ENCODE measurements around the gene BTN2A1. TPM values are rescaled to one million over a fixed set of nuclear protein-coding genes. Genes with fewer than 3 reads are reported as not detected.

BTN2A1 gene
- total RNA-seq, 2 donors from 2014 or later: 17.8 to 27.8 TPM

DNA sequence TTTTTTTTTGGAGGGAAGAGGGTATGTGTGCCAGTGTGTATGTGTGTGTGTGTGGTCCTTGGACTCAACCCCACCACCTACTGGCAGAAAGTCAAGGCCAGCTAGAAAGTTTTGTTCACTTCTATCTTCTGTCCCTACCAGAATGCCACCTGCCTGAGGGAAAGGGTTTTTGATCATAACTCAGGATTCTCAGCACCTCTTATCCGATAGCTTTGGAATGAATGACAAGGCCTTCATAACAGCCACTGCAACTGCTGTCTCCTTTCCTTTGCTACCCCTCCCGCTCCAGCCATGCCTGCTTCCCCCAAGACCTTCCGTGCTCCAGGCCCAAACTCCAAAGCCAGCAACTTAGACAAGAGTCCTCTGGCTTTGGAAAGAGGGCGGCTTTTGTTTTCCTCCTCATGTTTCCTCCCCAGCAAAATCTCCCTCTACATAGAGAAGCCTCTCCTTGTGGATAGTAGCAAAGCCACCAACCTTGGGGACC is 37.0 kb upstream of the BTN2A1 start:
- TF ChIP-seq, protein P1, sequence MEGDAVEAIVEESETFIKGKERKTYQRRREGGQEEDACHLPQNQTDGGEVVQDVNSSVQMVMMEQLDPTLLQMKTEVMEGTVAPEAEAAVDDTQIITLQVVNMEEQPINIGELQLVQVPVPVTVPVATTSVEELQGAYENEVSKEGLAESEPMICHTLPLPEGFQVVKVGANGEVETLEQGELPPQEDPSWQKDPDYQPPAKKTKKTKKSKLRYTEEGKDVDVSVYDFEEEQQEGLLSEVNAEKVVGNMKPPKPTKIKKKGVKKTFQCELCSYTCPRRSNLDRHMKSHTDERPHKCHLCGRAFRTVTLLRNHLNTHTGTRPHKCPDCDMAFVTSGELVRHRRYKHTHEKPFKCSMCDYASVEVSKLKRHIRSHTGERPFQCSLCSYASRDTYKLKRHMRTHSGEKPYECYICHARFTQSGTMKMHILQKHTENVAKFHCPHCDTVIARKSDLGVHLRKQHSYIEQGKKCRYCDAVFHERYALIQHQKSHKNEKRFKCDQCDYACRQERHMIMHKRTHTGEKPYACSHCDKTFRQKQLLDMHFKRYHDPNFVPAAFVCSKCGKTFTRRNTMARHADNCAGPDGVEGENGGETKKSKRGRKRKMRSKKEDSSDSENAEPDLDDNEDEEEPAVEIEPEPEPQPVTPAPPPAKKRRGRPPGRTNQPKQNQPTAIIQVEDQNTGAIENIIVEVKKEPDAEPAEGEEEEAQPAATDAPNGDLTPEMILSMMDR (IDR thresholded peaks at IDR 0.05): peak; percentile 11
- Histone ChIP-seq H3K27ac (peak overlapping the region; percentile 70), H3K9ac (ENCODE audit: low read depth in 2 of 2, low read length in 2 of 2) (peak overlapping the region; percentile 41 to 87), H3K4me1 (peaks cover 4% of the 10 kb centered on the region), H3K4me3 (peak overlapping the region; percentile 51), H3K9me3 (no peaks in the 10 kb centered on the region), H3K36me3 (no peaks in the 10 kb centered on the region), H3K27me3 (no peaks in the 10 kb centered on the region)
- intact Hi-C loops (cut with DNase I): no loop called here
- peak; percentile 49 for DNase-seq

DNA sequence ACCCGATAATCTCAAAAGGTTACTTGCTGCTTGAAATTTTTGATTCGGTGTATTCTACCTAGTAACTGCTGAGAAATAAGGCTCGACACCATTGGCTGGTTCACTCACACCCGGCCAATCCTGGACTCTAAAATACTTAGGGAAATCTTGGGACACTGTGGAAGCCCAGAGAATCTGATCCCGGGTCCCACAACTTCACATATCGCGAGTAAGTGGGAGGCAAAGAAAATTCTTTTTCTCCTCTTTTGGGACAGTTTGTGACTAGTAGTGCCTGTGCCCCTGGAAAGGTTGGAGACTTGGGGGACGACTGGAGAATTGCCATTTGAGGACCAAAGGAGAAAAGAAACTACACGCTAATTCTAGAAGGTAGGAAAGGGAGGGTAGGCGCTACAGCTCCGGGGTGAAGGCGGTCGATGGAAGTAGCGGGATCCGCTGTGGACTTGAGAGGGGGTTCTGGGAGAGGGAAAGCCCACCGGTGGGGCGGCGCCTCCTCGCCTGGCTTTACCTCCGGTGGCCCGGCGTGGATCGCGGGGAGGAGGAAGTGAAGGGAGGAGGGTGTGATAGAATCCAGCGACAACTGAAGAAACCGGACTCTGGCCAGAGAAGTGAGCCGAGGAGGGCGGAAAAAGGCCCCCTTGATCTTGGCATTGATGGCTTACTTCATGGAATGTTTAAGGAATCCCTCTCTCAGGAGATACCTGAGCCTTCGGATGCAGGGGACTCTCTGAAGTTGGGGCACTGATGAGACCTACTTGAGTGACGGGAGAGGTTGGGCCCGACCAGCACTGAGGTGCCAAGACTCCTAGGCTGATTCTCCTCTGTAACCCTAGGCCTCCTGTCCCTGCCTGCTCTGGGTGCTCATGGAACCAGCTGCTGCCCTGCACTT is 36.3 kb upstream of the BTN2A1 start:
- Histone ChIP-seq H3K9me3 (no peaks in the 10 kb centered on the region), H3K36me3 (no peaks in the 10 kb centered on the region), H3K27me3 (no peaks in the 10 kb centered on the region), H3K4me3 (peak overlapping the region; percentile 51), H3K9ac (ENCODE audit: low read depth in 2 of 2, low read length in 2 of 2) (peak overlapping the region; percentile 41 to 87), H3K27ac (peak overlapping the region; percentile 70), H3K4me1 (peaks cover 4% of the 10 kb centered on the region)
- TF ChIP-seq, protein P1 (IDR thresholded peaks at IDR 0.05): no peak
- intact Hi-C loops (cut with DNase I): no loop called here
- DNase-seq: peak; percentile 80

DNA sequence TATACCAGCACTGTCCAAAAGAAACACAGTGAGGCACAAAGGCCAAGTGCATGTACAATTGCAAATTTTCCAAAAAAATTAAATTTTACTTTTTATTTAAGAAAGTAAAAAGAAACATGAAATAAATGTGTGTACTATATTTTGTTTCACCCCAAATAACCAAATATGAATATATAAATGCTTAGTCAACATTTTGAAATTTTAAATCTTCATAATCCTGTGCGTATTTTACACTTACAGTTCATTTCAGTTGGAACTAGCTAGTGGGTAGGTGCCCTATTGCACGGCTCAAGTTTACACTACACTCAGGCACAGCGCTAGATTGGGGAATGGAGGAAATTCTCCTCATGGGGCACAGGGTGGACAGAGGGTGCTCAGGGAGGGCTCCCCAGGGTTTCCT is 35.4 kb upstream of the BTN2A1 start:
- H3K9ac ChIP-seq (ENCODE audit: low read depth in 2 of 2, low read length in 2 of 2): no peak overlapping the region
- peak overlapping the region; percentile 51 for H3K4me3 ChIP-seq
- intact Hi-C loops (cut with DNase I): no loop called here

DNA sequence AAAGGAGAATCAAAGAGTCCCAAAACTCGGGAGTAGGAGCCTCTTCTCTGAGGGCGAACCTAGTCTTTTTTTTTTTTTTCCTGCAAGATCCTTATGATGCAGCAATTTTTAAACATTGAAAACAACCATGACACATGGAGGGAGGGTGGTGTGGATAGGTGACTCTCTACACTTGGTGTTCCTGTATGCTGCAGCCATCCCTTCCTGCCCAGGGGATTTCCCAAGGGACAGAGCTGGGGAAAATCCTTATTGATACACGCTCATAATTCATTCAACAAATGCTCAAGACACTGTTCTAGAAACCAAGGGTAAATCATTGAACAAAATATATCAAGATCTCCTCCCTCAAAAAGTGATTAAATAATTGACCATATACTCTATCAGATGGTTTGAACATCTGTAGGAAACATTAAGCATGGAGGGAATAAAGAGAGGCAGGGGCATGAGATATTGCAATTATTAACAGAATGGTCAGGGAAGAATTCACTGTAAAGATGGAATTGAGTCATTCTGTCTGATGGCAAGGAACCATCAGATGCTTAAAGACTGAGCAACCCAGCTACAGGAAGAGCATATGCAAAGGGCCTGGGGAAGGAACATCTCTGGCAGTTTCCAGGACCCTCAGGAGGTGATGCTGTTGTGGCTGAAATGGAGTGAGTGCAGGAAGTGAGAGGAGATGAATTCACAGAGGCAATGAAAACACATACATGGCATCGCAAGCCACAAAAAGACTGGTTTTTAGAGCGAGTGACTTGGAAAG is 30.9 kb upstream of the BTN2A1 start:
- Histone ChIP-seq H3K9me3 (no peaks in the 10 kb centered on the region), H3K4me3 (no peak overlapping the region), H3K4me1 (no peaks in the 10 kb centered on the region), H3K36me3 (no peaks in the 10 kb centered on the region), H3K27ac (no peak overlapping the region), H3K9ac (ENCODE audit: low read depth in 2 of 2, low read length in 2 of 2) (no peak overlapping the region), H3K27me3 (no peaks in the 10 kb centered on the region)
- TF ChIP-seq, protein P1 (IDR thresholded peaks at IDR 0.05): no peak
- no peak for DNase-seq
- intact Hi-C loops (cut with DNase I): no loop called here

More for the DNA sequence above, 35.4 kb upstream of the BTN2A1 start:
- peaks cover 4% of the 10 kb centered on the region for H3K4me1 ChIP-seq
- H3K36me3 ChIP-seq: no peaks in the 10 kb centered on the region
- H3K27me3 ChIP-seq: no peaks in the 10 kb centered on the region
- TF ChIP-seq, protein P1 (IDR thresholded peaks at IDR 0.05): no peak
- H3K27ac ChIP-seq: no peak overlapping the region
- no peak for DNase-seq
- no peaks in the 10 kb centered on the region for H3K9me3 ChIP-seq

DNA sequence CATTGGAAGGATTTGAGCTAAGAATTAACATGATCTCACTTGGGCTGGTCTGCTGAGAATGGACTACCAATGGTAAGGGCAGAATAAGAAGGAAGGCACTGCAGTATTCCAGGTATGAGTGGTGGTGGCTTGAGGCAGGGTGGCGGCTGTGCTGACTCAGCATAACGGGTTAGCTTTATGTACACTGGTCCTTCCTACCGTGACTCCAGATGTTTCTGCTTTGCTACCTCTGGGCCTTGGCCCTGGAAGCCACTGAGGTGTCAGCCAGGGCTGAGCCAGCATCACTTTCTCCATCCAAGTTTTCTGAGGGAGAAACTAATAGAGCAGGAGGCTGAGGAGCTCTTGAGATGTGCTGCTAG is 30.3 kb upstream of the BTN2A1 start:
- Histone ChIP-seq H3K9ac (ENCODE audit: low read depth in 2 of 2, low read length in 2 of 2) (no peak overlapping the region), H3K27ac (no peak overlapping the region), H3K9me3 (no peaks in the 10 kb centered on the region), H3K4me3 (no peak overlapping the region), H3K4me1 (no peaks in the 10 kb centered on the region), H3K36me3 (no peaks in the 10 kb centered on the region), H3K27me3 (no peaks in the 10 kb centered on the region)
- intact Hi-C loops (cut with DNase I): no loop called here
- DNase-seq: no peak
- TF ChIP-seq, protein P1 (IDR thresholded peaks at IDR 0.05): no peak
